HG03066 (cell line): ENCODE measurements around the gene BANF2.
"Not testable (repeated sequence)": the region's sequence is repeated elsewhere in the genome, so short reads cannot be mapped to it uniquely, and the experiment has no call there.

ENCODE experiments used
- ATAC-seq: cut with Tn5 transposase; IDR thresholded peaks from one replicate; pipeline ENCODE4 v1.9.1; 2021; ENCODE audit warnings: low read depth; ENCODE audit not compliant: unreplicated experiment

BANF2 gene

GRCh38 chr20:17699931-17700351 lies at the start of gene BANF2:
TSS of gene BANF2 (plus strand) at chr20:17699966. CDS start at chr20:17725026, 25,060 bp downstream.
- no peak for ATAC-seq

- no peak for ATAC-seq
These were observed 49.3 kb upstream of the BANF2 start for GRCh38 chr20:17650301-17651128.

- no peak for ATAC-seq
These were observed 48.5 kb upstream of the BANF2 start for GRCh38 chr20:17651129-17651759.

GRCh38 chr20:17651760-17652388 lies 47.9 kb upstream of the BANF2 start:
- ATAC-seq, result no peak

GRCh38 chr20:17652411-17652810 lies 47.4 kb upstream of the BANF2 start:
- no peak for ATAC-seq

GRCh38 chr20:17653835-17654648 lies 45.7 kb upstream of the BANF2 start:
- no peak for ATAC-seq

- ATAC-seq, result no peak
These were observed 45.0 kb upstream of the BANF2 start for GRCh38 chr20:17654649-17655285.

- ATAC-seq, result no peak
These were observed 44.5 kb upstream of the BANF2 start for GRCh38 chr20:17655286-17655651.

- no peak for ATAC-seq
These were observed 43.8 kb upstream of the BANF2 start for GRCh38 chr20:17655865-17656479.

- no peak for ATAC-seq
These were observed 42.5 kb upstream of the BANF2 start for GRCh38 chr20:17657079-17657825.

- ATAC-seq, result no peak
These were observed 41.7 kb upstream of the BANF2 start for GRCh38 chr20:17657898-17658647.

- no peak for ATAC-seq
These were observed 41.1 kb upstream of the BANF2 start for GRCh38 chr20:17658648-17658993.

GRCh38 chr20:17659344-17659743 lies 40.4 kb upstream of the BANF2 start:
- ATAC-seq, result not testable (repeated sequence)

- ATAC-seq, result no peak
These were observed 40.0 kb upstream of the BANF2 start for GRCh38 chr20:17659801-17660200.

- ATAC-seq, result no peak
These were observed 39.1 kb upstream of the BANF2 start for GRCh38 chr20:17660667-17661066.

- no peak for ATAC-seq
These were observed 38.5 kb upstream of the BANF2 start for GRCh38 chr20:17661121-17661744.

- no peak for ATAC-seq
These were observed 37.3 kb upstream of the BANF2 start for GRCh38 chr20:17662333-17663039.

- no peak for ATAC-seq
These were observed 36.7 kb upstream of the BANF2 start for GRCh38 chr20:17663040-17663399.
